ENCODE measurements around the gene CAMK2A.

DNA sequence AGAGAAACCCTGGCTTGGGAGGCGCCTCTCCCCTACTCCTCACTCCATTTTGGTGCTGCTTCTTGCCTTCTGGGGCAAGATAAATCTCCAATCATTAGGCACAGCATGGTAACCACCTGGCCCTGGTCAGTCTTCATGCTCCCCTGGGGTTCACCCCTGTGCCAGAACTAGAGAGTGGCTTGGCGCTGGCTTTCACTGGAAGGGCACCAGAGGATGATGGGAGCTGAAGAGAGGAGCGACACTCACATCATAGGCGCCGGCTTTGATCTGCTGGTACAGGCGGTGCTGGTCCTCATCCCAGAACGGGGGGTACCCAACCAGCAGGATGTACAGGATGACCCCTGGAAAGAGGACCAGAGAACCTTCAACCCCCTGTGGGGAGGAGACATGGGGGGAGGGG lies 38.1 kb downstream of the CAMK2A start:
- TF ChIP-seq, protein P1, sequence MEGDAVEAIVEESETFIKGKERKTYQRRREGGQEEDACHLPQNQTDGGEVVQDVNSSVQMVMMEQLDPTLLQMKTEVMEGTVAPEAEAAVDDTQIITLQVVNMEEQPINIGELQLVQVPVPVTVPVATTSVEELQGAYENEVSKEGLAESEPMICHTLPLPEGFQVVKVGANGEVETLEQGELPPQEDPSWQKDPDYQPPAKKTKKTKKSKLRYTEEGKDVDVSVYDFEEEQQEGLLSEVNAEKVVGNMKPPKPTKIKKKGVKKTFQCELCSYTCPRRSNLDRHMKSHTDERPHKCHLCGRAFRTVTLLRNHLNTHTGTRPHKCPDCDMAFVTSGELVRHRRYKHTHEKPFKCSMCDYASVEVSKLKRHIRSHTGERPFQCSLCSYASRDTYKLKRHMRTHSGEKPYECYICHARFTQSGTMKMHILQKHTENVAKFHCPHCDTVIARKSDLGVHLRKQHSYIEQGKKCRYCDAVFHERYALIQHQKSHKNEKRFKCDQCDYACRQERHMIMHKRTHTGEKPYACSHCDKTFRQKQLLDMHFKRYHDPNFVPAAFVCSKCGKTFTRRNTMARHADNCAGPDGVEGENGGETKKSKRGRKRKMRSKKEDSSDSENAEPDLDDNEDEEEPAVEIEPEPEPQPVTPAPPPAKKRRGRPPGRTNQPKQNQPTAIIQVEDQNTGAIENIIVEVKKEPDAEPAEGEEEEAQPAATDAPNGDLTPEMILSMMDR (IDR thresholded peaks at IDR 0.05 in 8 of 11, conservative IDR thresholded peaks at IDR 0.05 in 3 of 11) = no peak
- TF ChIP-seq POLR2AphosphoS5 (IDR thresholded peaks at IDR 0.05) = no peak
- TF ChIP-seq POLR2A (IDR thresholded peaks at IDR 0.05) = no peak

All from spleen (tissue), 7 donors.